Calu3 (cell line): ENCODE results near the gene MON2. TPM values are rescaled to one million over a fixed set of nuclear protein-coding genes. Genes with fewer than 3 reads are reported as not detected.
A peak's percentile ranks its signal among the peaks of the same experiment; 100 is the strongest.

Experiments used
- BruUV-seq: library from RNA; stranded (reverse); fragments of 400-500 nt; replicated peaks from 2 replicates; lab custom pipeline; 2021; lab: Mats Ljungman, UMichigan
- CTCF ChIA-PET: fragments of 300-600 bp; sonication (Branson Sonifier 250); formaldehyde crosslinking; loops from one replicate; lab custom pipeline; 2022; ENCODE audit warnings: antibody characterized with exemption; lab: Charles Lee
- DNase-seq: peaks from one replicate; pipeline ENCODE4 v3.0.0; 2022
- H3K27ac Mint-ChIP-seq: one replicate; pipeline ENCODE4 v1.8.0; 2022; ENCODE audit warnings: mixed read lengths; ENCODE audit not compliant: unreplicated experiment
- H3K27me3 Mint-ChIP-seq: one replicate; pipeline ENCODE4 v1.8.0; 2022; ENCODE audit warnings: mixed read lengths; ENCODE audit not compliant: unreplicated experiment
- H3K36me3 Mint-ChIP-seq: one replicate; pipeline ENCODE4 v1.8.0; 2022; ENCODE audit warnings: mild to moderate bottlenecking, moderate library complexity, mixed read lengths; ENCODE audit not compliant: insufficient read depth, unreplicated experiment
- H3K4me1 Mint-ChIP-seq: one replicate; pipeline ENCODE4 v1.8.0; 2022; ENCODE audit warnings: mild to moderate bottlenecking, low read depth, mixed read lengths; ENCODE audit not compliant: unreplicated experiment
- H3K4me3 Mint-ChIP-seq: one replicate; pipeline ENCODE4 v1.8.0; 2022; ENCODE audit warnings: mild to moderate bottlenecking, low read depth, moderate library complexity, mixed read lengths; ENCODE audit not compliant: unreplicated experiment
- H3K9me3 Mint-ChIP-seq: one replicate; pipeline ENCODE4 v1.8.0; 2022; ENCODE audit warnings: low read depth, mixed read lengths; ENCODE audit not compliant: unreplicated experiment
- CTCF ChIP-seq: fragments of 200-600 bp; IDR thresholded peaks from one replicate; pipeline ENCODE4 v1.8.0; 2022; ENCODE audit warnings: antibody characterized with exemption; ENCODE audit not compliant: unreplicated experiment
- intact Hi-C: fragments of 100-400 bp; cut with micrococcal nuclease; formaldehyde crosslinking; loops from one replicate; pipeline ENCODE4 v1.10.0; 2022; ENCODE audit not compliant: unreplicated experiment
- total RNA-seq: library from RNA; stranded (reverse); gene quantifications from 2 replicates; pipeline ENCODE4 v1.2.3, GENCODE V29; 2022

MON2 gene
- total RNA-seq, 1 experiment from 2014 or later, result 46.7 TPM

- intact Hi-C loops, result no loop called here
- BruUV-seq, result no TSS peak
- Mint-ChIP-seq H3K4me1 (no peaks in the 10 kb centered on the region), H3K9me3 (no peaks in the 10 kb centered on the region), H3K36me3 (no peaks in the 10 kb centered on the region), H3K27me3 (no peaks in the 10 kb centered on the region), H3K4me3 (no peak overlapping the region), H3K27ac (no peak overlapping the region)
- CTCF ChIA-PET, result no interaction called here
- no peak for TF ChIP-seq CTCF
- DNase-seq, result no peak
These were observed 109.9 kb downstream of the MON2 start for GRCh38 chr12:62576503-62576902.

DNA sequence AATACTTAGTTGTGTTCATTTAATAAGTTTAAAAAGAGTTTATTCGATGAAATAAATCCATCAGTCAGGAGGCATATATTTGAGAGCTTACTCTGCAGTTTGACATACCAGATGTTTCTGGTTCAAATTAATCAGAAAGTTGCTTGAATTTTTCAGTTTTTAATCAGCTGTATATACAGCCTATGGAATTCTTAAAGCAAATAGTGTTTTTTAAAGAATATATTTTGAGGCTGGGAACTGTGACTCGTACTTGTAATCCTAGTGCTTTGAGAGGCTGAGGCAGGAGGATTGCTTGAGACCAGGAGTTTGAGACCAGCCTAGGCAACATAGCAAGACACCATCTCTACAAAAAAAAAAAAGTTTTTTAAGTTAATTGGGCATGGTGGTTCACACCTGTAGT, 112.1 kb downstream of the MON2 start:
- DNase-seq, result no peak
- Mint-ChIP-seq H3K36me3 (no peaks in the 10 kb centered on the region), H3K27me3 (no peaks in the 10 kb centered on the region), H3K4me1 (no peaks in the 10 kb centered on the region), H3K4me3 (no peak overlapping the region), H3K9me3 (no peaks in the 10 kb centered on the region), H3K27ac (no peak overlapping the region)
- CTCF ChIA-PET, result interaction anchor here (1.4 kb wide), 1 partner anchor 234 kb away, joined by 3 read pairs; no protein-coding TSS in a partner anchor
- intact Hi-C loops, result no loop called here
- no TSS peak for BruUV-seq
- TF ChIP-seq CTCF, result no peak

- H3K27ac Mint-ChIP-seq, result no peak overlapping the region
- no TSS peak for BruUV-seq
- no peaks in the 10 kb centered on the region for H3K27me3 Mint-ChIP-seq
- no peaks in the 10 kb centered on the region for H3K4me1 Mint-ChIP-seq
- CTCF ChIA-PET, result interaction anchor here (0.6 to 2.6 kb wide), 16 partner anchors 20 to 488 kb away, joined by 3 to 41 read pairs (median 6); no protein-coding TSS in a partner anchor
- peak; percentile 27 for TF ChIP-seq CTCF
- H3K36me3 Mint-ChIP-seq, result peaks cover 5% of the 10 kb centered on the region
- no peaks in the 10 kb centered on the region for H3K9me3 Mint-ChIP-seq
- intact Hi-C loops, result loop anchor here (1.0 to 10.0 kb wide), 5 partner anchors 144 to 486 kb away; no protein-coding TSS in a partner anchor
- no peak for DNase-seq
- no peak overlapping the region for H3K4me3 Mint-ChIP-seq
These were observed 114.8 kb downstream of the MON2 start for GRCh38 chr12:62581288-62582064.

GRCh38 chr12:62582065-62582366, 115.4 kb downstream of the MON2 start:
- BruUV-seq, result no TSS peak
- no peak for DNase-seq
- intact Hi-C loops, result loop anchor here (5.0 to 10.0 kb wide), 3 partner anchors 145 to 485 kb away; no protein-coding TSS in a partner anchor
- TF ChIP-seq CTCF, result no peak
- H3K27me3 Mint-ChIP-seq, result no peaks in the 10 kb centered on the region
- H3K36me3 Mint-ChIP-seq, result peaks cover 5% of the 10 kb centered on the region
- no peak overlapping the region for H3K4me3 Mint-ChIP-seq
- H3K27ac Mint-ChIP-seq, result no peak overlapping the region
- CTCF ChIA-PET, result interaction anchor here (0.8 to 2.6 kb wide), 14 partner anchors 20 to 487 kb away, joined by 3 to 41 read pairs (median 6); no protein-coding TSS in a partner anchor
- H3K4me1 Mint-ChIP-seq, result no peaks in the 10 kb centered on the region
- no peaks in the 10 kb centered on the region for H3K9me3 Mint-ChIP-seq
